K562 (cell line): Measurements from ENCODE around the gene SLC39A11. TPM values are rescaled to one million over a fixed set of nuclear protein-coding genes. Genes with fewer than 3 reads are reported as not detected.

Source experiments
- DEAF1 ChIP-seq: fragments of 450-650 bp; formaldehyde crosslinking; IDR thresholded peaks from 2 replicates; pipeline ENCODE4 v1.4.0; 2020; ENCODE audit warnings: mild to moderate bottlenecking, moderate library complexity
- E2F3 ChIP-seq: fragments of 250-450 bp; sonication (Bioruptor Pico); IDR thresholded peaks from 2 replicates; pipeline ENCODE4 v1.4.0; 2020; ENCODE audit warnings: mild to moderate bottlenecking
- EHMT2 ChIP-seq: fragments of 450-650 bp; IDR thresholded peaks from 2 replicates; pipeline ENCODE4 v1.6.1; 2018; ENCODE audit warnings: antibody characterized with exemption
- ETV6 ChIP-seq, 3 experiments: fragments of 150-350 bp in 1 of 3; sonication (generic) in 1 of 3; formaldehyde crosslinking in 1 of 3; IDR thresholded peaks; 2 replicates each; pipeline versions ENCODE4 v1.6.1 to v1.8.0; 2014 to 2022; ENCODE audit warnings: borderline replicate concordance in 2 of 3, low read depth in 2 of 3, antibody characterized with exemption in 1 of 3, low read length in 1 of 3, mild to moderate bottlenecking in 1 of 3, missing genetic modification reagents in 1 of 3
- NFXL1 ChIP-seq: fragments of 450-650 bp; formaldehyde crosslinking; IDR thresholded peaks from 2 replicates; pipeline ENCODE4 v1.4.0; 2021; ENCODE audit warnings: mild to moderate bottlenecking
- SETDB1 ChIP-seq: IDR thresholded peaks from one replicate; pipeline ENCODE4 v1.6.1; 2012; ENCODE audit warnings: low read length, control low read depth, inconsistent platforms
- ZNF24 ChIP-seq: fragments of 450-650 bp; IDR thresholded peaks from 2 replicates; pipeline ENCODE4 v1.6.1; 2016
- ZNF79 ChIP-seq: fragments of 250-450 bp; sonication (Bioruptor Pico); IDR thresholded peaks from 2 replicates; pipeline ENCODE4 v1.4.0; 2020; ENCODE audit warnings: low read depth, mild to moderate bottlenecking, moderate library complexity
- polyA plus RNA-seq, 8 experiments: library from polyadenylated mRNA; depleted of rRNA in 4 of 8; stranded (reverse) in 5 of 8; unstranded in 3 of 8; fragments of >200 nt; fragmentation: Nextera tagmentation in 2 of 8; fragmentation: Illumina TruSeq in 1 of 8; extraction: Ambion mirVana in 2 of 8; extraction: Trizol in 1 of 8; gene quantifications; 2 replicates each; pipeline versions ENCODE4 v1.2.1 to v1.2.3, GENCODE V29; 2011 to 2014; ENCODE audit warnings: inconsistent platforms in 1 of 8, missing spikeins in 1 of 8
- total RNA-seq, 7 experiments: library from RNA; depleted of rRNA in 6 of 7; stranded (reverse); fragments of >200 nt in 6 of 7; fragmentation: Illumina TruSeq in 2 of 7; extraction: Trizol in 2 of 7; gene quantifications; 2 replicates each; pipeline versions ENCODE4 v1.2.1 to v1.2.3, GENCODE V29; 2011 to 2021; ENCODE audit warnings: low replicate concordance in 1 of 7
- TF ChIP-seq, protein P1 (sequence below): fragments of 250-450 bp; sonication (Bioruptor Pico); IDR thresholded peaks from 2 replicates; pipeline ENCODE4 v1.9.0; 2021; ENCODE audit warnings: mild to moderate bottlenecking, inconsistent platforms
- TF ChIP-seq, protein P2 (sequence below), 2 experiments: fragments of 450-650 bp; IDR thresholded peaks; 2 replicates each; pipeline ENCODE4 v1.6.1; 2016; ENCODE audit warnings: mild to moderate bottlenecking in 2 of 2, borderline replicate concordance in 1 of 2, low read depth in 1 of 2, moderate library complexity in 1 of 2

SLC39A11 gene
- total and polyA plus RNA-seq, 9 of the 15 experiments (the other 6 are each of a cell fraction or from before 2014, with no cell fraction given), result 10.5 to 26.4 (median 13.4) TPM

GRCh38 chr17:72725433-72726068, 366.9 kb downstream of the SLC39A11 start (continued):
- TF ChIP-seq, protein P1, sequence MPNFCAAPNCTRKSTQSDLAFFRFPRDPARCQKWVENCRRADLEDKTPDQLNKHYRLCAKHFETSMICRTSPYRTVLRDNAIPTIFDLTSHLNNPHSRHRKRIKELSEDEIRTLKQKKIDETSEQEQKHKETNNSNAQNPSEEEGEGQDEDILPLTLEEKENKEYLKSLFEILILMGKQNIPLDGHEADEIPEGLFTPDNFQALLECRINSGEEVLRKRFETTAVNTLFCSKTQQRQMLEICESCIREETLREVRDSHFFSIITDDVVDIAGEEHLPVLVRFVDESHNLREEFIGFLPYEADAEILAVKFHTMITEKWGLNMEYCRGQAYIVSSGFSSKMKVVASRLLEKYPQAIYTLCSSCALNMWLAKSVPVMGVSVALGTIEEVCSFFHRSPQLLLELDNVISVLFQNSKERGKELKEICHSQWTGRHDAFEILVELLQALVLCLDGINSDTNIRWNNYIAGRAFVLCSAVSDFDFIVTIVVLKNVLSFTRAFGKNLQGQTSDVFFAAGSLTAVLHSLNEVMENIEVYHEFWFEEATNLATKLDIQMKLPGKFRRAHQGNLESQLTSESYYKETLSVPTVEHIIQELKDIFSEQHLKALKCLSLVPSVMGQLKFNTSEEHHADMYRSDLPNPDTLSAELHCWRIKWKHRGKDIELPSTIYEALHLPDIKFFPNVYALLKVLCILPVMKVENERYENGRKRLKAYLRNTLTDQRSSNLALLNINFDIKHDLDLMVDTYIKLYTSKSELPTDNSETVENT, result no peak
- TF ChIP-seq ETV6 (IDR thresholded peaks at IDR 0.05; ENCODE audit: borderline replicate concordance in 1 of 2, low read depth in 2 of 2, low read length in 1 of 2), result no peak
- no peak for TF ChIP-seq ETV6 (CRISPR knock-in tag; IDR thresholded peaks at IDR 0.05; ENCODE audit: borderline replicate concordance)
- TF ChIP-seq, protein P2, sequence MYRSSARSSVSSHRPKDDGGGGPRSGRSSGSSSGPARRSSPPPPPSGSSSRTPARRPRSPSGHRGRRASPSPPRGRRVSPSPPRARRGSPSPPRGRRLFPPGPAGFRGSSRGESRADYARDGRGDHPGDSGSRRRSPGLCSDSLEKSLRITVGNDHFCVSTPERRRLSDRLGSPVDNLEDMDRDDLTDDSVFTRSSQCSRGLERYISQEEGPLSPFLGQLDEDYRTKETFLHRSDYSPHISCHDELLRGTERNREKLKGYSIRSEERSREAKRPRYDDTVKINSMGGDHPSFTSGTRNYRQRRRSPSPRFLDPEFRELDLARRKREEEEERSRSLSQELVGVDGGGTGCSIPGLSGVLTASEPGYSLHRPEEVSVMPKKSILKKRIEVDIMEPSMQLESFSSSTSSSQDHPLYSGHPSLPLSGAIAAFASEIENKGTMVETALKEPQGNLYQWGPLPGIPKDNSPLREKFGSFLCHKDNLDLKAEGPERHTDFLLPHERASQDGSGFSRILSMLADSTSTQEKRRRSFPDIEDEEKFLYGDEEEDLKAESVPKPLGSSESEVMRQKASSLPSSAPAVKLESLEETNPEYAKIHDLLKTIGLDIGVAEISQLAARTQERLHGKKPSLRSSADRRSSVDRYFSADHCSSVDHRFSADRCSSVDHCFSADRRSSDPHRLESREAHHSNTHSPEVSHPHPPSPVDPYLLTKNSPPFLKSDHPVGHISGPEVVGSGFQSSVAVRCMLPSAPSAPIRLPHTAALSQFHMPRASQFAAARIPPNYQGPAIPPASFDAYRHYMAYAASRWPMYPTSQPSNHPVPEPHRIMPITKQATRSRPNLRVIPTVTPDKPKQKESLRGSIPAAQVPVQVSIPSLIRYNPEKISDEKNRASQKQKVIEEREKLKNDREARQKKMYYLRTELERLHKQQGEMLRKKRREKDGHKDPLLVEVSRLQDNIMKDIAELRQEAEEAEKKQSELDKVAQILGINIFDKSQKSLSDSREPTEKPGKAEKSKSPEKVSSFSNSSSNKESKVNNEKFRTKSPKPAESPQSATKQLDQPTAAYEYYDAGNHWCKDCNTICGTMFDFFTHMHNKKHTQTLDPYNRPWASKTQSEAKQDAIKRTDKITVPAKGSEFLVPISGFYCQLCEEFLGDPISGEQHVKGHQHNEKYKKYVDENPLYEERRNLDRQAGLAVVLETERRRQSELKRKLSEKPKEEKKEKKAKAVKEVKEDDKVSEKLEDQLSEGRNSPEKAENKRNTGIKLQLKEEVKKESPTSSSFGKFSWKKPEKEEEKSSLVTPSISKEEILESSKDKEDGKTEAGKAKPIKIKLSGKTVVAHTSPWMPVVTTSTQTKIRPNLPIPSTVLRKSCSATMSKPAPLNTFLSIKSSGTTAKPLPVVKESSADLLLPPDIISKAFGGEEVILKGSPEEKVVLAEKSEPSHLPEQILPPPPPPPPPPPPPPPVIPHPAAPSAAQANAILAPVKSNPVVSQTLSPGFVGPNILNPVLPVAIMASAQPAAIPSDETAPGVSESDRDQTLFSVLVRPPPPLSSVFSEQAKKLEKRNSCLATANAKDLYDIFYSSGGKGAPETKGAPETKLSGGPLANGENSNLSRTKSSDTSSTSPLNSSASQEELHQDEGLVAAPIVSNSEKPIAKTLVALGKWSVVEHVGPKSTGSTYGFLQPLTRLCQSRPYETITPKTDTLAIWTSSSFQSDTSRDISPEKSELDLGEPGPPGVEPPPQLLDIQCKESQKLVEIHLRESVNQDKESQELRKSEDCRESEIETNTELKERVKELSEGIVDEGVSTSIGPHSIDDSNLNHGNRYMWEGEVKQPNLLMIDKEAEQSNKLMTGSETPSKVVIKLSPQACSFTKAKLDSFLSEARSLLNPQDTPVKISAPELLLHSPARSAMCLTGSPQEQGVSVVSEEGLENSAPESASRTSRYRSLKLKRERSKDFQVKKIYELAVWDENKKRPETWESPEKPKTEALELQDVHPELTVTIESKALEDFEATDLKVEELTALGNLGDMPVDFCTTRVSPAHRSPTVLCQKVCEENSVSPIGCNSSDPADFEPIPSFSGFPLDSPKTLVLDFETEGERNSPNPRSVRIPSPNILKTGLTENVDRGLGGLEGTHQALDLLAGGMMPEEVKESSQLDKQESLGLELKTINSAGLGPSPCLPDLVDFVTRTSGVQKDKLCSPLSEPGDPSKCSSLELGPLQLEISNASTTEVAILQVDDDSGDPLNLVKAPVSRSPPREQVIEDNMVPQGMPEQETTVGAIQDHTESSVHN (IDR thresholded peaks at IDR 0.05; ENCODE audit: borderline replicate concordance in 1 of 2, low read depth in 1 of 2), result no peak
- no peak for TF ChIP-seq ZNF79 (CRISPR knock-in tag)
- peak; percentile 66; the same call in 1 of the 2 replicates for TF ChIP-seq EHMT2
- peak; percentile 52 for TF ChIP-seq DEAF1 (CRISPR knock-in tag)
- no peak for TF ChIP-seq SETDB1
- no peak for TF ChIP-seq E2F3 (CRISPR knock-in tag)
- peak; percentile 16; the same call in 1 of the 2 replicates for TF ChIP-seq ZNF24
- no peak for TF ChIP-seq NFXL1 (CRISPR knock-in tag)
